ENCODE data around the gene GJC1. TPM values are rescaled to one million over a fixed set of nuclear protein-coding genes. Genes with fewer than 3 reads are reported as not detected.

Gene GJC1
- total and polyA plus RNA-seq, 2 donors (not counting 3 experiments of a cell fraction or from before 2014, with no cell fraction given): 13.8 to 39.7 TPM

DNA sequence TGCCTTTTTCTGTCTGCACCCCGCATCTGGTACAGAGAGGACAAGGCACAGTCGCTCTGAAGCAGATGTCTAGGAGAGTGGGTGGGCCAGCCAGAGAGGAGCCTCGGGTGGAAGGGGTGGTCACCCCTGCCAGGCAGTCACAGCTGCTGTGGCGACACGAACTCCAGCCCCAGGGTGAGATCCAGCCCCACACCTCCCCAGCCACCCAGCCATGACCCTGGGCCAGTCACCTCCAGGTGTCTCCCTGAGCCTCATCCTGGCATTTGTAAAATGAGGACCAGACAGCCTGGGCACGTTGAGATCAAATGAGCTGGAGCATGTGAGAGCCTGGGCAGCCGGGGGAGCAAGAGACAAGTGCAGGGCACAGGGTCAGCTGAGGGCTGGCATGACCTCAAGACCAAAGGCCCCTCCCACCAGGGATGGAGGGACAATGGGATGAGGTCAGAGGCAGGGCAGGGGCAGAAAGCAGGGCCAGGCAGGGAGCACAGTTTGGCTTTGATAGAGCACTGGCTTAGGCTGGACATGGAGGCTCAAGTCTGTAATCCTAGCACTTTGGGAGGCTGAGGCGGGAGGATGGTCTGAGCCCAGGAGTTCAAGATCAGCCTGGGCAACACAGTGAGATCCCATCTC lies 63.6 kb downstream of the GJC1 start:
- dilution Hi-C loops (cut with MboI; ENCODE audit: extremely low pct_ligation_motif_present, low sequenced_read_pairs): loop anchor here (25.0 kb wide), 1 partner anchor 96 kb away; no protein-coding TSS in a partner anchor
- BruUV-seq (replicated peaks): no TSS peak
- POLR2A ChIA-PET: no interaction called here

More for the DNA sequence above, 63.6 kb downstream of the GJC1 start:
- no peaks in the 10 kb centered on the region for H3K9me3 ChIP-seq (replicated peaks; ENCODE audit: control insufficient read depth, insufficient read depth, low read length)
- no peaks in the 10 kb centered on the region for H3K27me3 ChIP-seq (ENCODE audit: control insufficient read depth in 2 of 2, insufficient read depth in 2 of 2, low read length in 2 of 2)
- H3K79me2 ChIP-seq (ENCODE audit: control insufficient read depth, insufficient read depth, low read length): no peaks in the 10 kb centered on the region
- intact Hi-C loops (cut with micrococcal nuclease): no loop called here
- no peaks in the 10 kb centered on the region for H3K4me1 ChIP-seq (ENCODE audit: control insufficient read depth, extremely low read depth, insufficient read depth, low read length)
- FAIRE-seq: no peak
- no peak for DNase-seq (ENCODE audit: low read depth, low spot score)
- H3K9me1 ChIP-seq (replicated peaks; ENCODE audit: control insufficient read depth, extremely low read depth, insufficient read depth, low read length): no peaks in the 10 kb centered on the region
- no peaks in the 10 kb centered on the region for H4K20me1 ChIP-seq (replicated peaks; ENCODE audit: control insufficient read depth, extremely low read depth, insufficient read depth, low read length)
- no peak for TF ChIP-seq JUN (IDR thresholded peaks at IDR 0.05; ENCODE audit: borderline replicate concordance, insufficient read depth, insufficient read length, low read depth)
- TF ChIP-seq, protein P1, sequence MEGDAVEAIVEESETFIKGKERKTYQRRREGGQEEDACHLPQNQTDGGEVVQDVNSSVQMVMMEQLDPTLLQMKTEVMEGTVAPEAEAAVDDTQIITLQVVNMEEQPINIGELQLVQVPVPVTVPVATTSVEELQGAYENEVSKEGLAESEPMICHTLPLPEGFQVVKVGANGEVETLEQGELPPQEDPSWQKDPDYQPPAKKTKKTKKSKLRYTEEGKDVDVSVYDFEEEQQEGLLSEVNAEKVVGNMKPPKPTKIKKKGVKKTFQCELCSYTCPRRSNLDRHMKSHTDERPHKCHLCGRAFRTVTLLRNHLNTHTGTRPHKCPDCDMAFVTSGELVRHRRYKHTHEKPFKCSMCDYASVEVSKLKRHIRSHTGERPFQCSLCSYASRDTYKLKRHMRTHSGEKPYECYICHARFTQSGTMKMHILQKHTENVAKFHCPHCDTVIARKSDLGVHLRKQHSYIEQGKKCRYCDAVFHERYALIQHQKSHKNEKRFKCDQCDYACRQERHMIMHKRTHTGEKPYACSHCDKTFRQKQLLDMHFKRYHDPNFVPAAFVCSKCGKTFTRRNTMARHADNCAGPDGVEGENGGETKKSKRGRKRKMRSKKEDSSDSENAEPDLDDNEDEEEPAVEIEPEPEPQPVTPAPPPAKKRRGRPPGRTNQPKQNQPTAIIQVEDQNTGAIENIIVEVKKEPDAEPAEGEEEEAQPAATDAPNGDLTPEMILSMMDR (IDR thresholded peaks at IDR 0.05; ENCODE audit: extremely low read depth in 1 of 2, insufficient read depth in 1 of 2, low read depth in 1 of 2, low read length in 2 of 2): no peak
- TF ChIP-seq, protein P2, sequence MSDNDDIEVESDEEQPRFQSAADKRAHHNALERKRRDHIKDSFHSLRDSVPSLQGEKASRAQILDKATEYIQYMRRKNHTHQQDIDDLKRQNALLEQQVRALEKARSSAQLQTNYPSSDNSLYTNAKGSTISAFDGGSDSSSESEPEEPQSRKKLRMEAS (IDR thresholded peaks at IDR 0.05; ENCODE audit: insufficient read depth, insufficient read length): no peak
- TF ChIP-seq POLR2A (IDR thresholded peaks at IDR 0.05; ENCODE audit: low read depth, low read length): no peak
- no peak for TF ChIP-seq GATA2 (IDR thresholded peaks at IDR 0.05; ENCODE audit: insufficient read depth, insufficient read length, low read depth, low read length)
- TF ChIP-seq FOS (IDR thresholded peaks at IDR 0.05; ENCODE audit: borderline replicate concordance, insufficient read depth, low read length): no peak
- TF ChIP-seq MYC (IDR thresholded peaks at IDR 0.05; ENCODE audit: low read depth, low read length): no peak
- TF ChIP-seq EZH2 (IDR thresholded peaks at IDR 0.05; ENCODE audit: borderline replicate concordance, low read depth, low read length, severe bottlenecking): no peak
- no peak for TF ChIP-seq POLR2AphosphoS5 (IDR thresholded peaks at IDR 0.05; ENCODE audit: insufficient read depth, low read depth, low read length)
- H3K9ac ChIP-seq (replicated peaks; ENCODE audit: extremely low read depth, insufficient read depth, low read length): no peak overlapping the region
- H3K4me2 ChIP-seq (ENCODE audit: insufficient read depth, low read length): no peak overlapping the region
- no peak overlapping the region for H3K27ac ChIP-seq (ENCODE audit: insufficient read depth, low read depth, low read length)
- CTCF ChIA-PET: interaction anchor here (0.6 to 1.1 kb wide), 2 partner anchors 66 to 123 kb away, joined by 3 to 5 read pairs; no protein-coding TSS in a partner anchor
- no peak overlapping the region for H2AFZ ChIP-seq (ENCODE audit: low read depth, low read length)
- H3K4me3 ChIP-seq (replicated peaks in 1 of 3; ENCODE audit: insufficient read depth in 1 of 3, low read depth in 1 of 3, low read length in 3 of 3): no peak overlapping the region
- no peaks in the 10 kb centered on the region for H3K36me3 ChIP-seq (ENCODE audit: control insufficient read depth in 2 of 2, extremely low read depth in 1 of 2, insufficient read depth in 2 of 2, low read length in 2 of 2)
